Keratinocyte (primary cell): Measurements from ENCODE around the gene PCDHGA4.
A peak's percentile ranks its signal among the peaks of the same experiment; 100 is the strongest.

Experiments used
- CTCF ChIP-seq, 3 experiments: IDR thresholded peaks in 1 of 3; conservative IDR thresholded peaks in 1 of 3; optimal IDR thresholded peaks in 1 of 3; 2 replicates in 2 of 3; 3 replicates in 1 of 3; pipeline versions ENCODE3 to v1.5.1; 2011; ENCODE audit warnings: low read length in 3 of 3, mild to moderate bottlenecking in 3 of 3, moderate library complexity in 2 of 3, control low read depth in 1 of 3, inconsistent platforms in 1 of 3; ENCODE audit not compliant: insufficient read depth in 2 of 3; ENCODE audit errors: extremely low read depth in 1 of 3
- EZH2 ChIP-seq: IDR thresholded peaks from one replicate; pipeline ENCODE4 v1.6.1; 2012; ENCODE audit warnings: inconsistent platforms, mild to moderate bottlenecking, low read length, moderate library complexity

GRCh38 chr5:141373673-141374317, 19.0 kb downstream of the PCDHGA4 start, which contains the start of gene PCDHGA6:
- peak in 2 of 3 experiments; percentile 31 to 33 for TF ChIP-seq CTCF (optimal IDR thresholded peaks at IDR 0.05 in 1 of 3, IDR thresholded peaks at IDR 0.05 in 1 of 3, conservative IDR thresholded peaks at IDR 0.05 in 1 of 3; ENCODE audit: extremely low read depth in 1 of 3, insufficient read depth in 2 of 3, low read length in 3 of 3)
- no peak for TF ChIP-seq EZH2
